Stimulated activated naive CD4-positive, alpha-beta T cell treated with Interleukin-2 at 50 U/mL for 16 hours (primary cell): ENCODE data around the gene ZBTB39.
"Not testable (repeated sequence)": the region's sequence is repeated elsewhere in the genome, so short reads cannot be mapped to it uniquely, and the experiment has no call there.

ENCODE experiments used
- DNase-seq: peaks from one replicate; lab custom pipeline; 2025; lab: John Stamatoyannopoulos, UW

Gene ZBTB39

DNA sequence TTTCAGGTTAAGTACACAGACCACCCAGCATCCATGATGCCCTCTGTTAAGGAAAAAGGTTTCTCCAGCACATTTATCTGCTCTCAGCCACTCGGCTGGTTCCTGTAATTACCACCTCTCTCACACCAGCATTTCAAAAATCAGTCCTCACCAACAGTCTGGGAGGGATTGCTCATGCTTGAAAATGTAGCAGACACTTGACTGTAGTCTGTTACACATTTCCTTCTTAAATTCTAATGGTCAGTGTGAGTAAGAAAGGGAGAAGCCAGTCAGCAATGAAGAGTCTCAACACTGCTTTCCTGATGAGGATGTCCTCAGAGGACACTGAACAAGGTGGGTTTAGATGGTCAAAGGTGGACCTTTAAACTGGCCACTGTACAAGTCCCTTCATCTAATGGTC lies 6.0 kb downstream of the ZBTB39 start:
- no peak for DNase-seq

DNA sequence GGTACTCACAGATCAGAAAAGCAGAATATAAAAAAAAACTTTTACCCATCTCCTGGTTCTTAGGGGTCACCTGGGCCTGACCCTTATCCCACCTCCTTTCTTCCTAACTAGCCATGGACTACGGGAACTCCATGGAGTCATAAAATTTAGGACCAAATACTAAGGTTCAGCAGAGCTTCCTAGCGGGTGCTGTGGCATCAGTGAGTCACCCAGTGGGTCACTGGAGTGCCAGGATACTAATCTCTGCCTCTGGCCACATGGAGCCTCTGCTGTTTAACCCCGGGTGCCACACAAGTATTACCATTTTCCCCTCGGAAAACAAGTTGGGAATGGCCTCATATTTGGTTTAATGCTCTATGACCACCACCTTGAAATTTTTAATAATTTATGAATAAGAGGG lies 6.9 kb downstream of the ZBTB39 start:
- no peak for DNase-seq

DNA sequence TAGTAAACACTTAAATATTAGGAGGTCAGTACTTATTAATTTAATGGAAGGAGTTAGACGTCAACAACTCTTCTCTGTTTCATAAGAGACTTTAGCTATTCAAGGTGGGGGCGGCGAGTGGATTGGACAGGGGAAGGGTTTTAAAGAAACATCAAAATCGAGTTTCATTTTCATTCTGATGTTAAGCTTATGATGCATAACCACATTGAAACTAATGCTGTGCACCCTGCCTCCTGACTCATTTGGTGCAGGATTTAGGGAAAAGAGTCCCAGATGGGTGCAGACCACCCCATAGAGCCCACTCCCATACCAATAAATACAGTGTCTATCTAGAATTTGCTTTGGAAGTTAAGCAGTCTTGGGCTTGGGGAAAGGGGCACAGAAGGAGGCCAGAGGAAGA lies 7.4 kb downstream of the ZBTB39 start:
- DNase-seq: peak; percentile 55

DNA sequence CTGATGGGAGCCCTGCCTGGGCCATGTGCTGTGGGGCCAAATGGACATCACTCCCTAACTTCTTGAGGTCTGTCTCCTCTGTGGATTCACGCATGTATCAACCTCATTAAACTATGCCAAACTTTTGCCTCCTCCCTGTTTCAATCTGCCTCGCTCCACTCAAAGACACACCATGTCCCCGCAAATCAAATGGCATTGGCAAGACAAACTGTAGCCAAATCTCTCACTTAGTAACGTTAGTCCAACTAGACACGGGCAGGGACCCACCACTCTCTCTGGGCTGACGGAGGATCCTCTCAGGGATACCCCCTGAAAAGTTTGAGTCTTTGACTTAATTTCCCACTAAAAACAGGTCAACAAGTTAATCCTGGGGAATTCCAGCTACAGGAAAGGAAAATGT lies 8.0 kb downstream of the ZBTB39 start:
- DNase-seq: no peak

- no peak for DNase-seq
Measured at GRCh38 chr12:56996793-56997545, 9.4 kb downstream of the ZBTB39 start.

- no peak for DNase-seq
Measured at GRCh38 chr12:56995930-56996496, 10.3 kb downstream of the ZBTB39 start.

- no peak for DNase-seq
Measured at GRCh38 chr12:56995201-56995929, 11.0 kb downstream of the ZBTB39 start.

GRCh38 chr12:56994231-56994746 lies 12.1 kb downstream of the ZBTB39 start:
- DNase-seq: no peak

DNA sequence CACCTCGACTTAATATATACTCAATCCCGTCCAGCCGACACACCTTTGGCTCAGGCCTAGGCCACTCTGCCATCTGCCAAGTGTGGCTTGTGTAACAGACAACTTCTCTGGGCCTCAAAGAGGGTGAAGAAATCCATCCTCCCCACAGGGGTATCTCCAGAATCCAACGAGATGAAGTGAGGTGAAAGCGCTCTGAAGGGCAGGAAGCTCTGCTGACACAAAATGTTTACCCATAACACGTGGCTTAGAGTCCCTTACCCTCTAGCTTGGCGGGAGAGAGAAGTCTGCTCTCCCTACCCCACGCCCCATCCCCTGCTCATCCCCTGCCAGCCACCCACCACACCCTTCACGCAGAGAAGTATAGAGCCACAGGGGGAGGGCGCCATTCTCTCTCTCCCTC lies 13.0 kb downstream of the ZBTB39 start:
- DNase-seq: no peak

DNA sequence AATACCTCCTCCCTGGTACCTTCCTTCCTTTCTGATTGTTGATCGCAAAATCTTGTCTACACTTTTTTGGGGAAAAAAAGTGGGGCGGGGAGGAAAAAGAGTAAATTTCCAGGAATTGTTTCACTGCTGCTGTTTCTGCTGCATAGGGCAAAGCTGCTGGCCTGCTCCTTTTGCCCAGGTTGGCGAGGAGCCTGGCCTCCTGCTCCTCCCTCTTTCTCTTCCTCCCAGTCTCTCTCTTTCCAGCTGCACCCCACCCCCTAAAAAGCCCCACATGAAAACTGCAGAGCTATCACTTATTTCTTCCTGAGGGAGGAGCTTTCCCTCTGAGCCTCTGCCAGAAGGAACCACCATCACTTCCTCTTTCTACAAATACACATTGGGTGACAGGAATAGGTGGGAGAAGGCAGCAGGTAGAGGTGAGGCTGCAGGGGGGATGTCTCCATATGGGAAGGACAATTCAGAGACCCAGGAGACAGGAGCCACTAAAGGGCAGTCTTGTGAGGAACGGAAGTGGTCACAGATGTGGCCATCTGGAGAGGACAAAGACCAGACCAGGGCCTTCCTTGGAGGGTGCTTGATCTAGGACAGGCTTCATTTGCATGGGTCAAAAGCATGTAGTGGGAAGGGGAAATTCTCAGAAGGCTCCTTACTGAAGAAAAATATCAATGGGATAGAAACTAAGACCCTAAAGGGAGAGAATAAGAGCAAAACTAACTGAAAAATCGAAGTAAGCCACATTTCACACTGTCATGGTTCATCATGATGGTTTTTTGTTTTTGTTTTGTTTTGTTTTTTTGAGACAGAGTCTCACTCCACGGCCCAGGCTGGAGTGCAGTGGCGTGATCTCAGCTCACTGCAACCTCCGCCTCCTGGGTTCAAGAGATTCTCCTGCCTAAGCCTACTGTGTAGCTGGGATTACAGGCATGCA lies 14.8 kb downstream of the ZBTB39 start:
- DNase-seq: no peak

GRCh38 chr12:56990648-56991318 lies 15.6 kb downstream of the ZBTB39 start:
- DNase-seq: no peak

DNA sequence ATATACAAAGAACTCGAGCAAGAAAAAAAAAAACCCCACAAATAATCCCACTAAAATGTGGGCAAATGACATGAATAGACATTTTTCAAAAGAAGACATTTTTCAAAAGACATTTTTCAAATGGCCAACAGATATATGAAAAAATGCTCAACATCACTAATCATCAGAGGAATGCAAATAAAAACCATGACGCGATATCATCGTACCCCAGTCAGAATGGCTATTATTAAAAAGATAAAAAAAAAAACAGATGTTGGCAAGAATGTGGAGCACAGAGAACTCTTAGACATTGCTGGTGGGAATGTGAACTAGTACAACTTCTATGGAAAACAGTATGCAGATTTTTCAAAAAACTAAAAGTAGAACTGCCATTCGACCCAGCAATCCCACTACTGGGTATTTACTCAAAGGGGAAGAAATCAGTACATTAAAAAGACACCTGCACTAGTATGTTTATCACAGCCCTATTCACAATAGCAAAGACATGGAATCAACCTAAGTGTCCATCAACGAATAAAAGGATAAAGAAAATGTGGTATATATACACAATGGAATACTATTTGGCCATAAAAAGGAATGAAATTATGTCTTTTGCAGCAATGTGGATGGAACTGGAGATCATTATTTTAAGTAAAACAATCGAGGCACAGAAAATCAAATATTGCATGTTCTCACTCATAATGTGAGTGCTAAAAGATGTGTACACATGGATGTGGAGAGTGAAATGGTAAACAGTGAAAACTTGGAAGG lies 16.3 kb downstream of the ZBTB39 start:
- DNase-seq: no peak

- DNase-seq: no peak
Measured at GRCh38 chr12:56988207-56988739, 18.1 kb downstream of the ZBTB39 start.

DNA sequence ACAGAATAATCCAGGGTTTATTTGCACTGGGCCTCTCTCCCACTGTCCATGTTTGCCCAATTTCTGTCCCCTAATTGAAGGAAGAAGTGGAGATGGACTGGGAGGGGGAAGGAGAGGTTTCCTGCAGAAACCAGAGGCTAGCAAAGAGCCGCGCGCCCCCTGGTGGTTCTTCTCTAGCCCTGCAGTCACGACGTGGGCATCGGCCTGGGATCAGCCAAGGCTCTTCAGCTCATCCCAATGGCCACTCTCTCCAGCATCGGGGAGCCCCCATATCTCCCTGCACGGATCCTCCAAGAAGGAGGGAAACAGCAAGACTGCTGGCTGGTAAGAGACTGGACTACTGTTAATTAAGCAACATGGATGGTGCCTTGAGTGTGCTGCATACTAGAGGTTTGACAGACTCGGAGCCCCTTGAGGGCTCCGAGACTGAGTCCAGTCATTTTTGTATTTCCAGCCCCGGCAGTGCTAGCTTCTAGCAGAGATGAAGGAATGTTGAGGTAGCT lies 18.7 kb downstream of the ZBTB39 start:
- DNase-seq: peak; percentile 63

DNA sequence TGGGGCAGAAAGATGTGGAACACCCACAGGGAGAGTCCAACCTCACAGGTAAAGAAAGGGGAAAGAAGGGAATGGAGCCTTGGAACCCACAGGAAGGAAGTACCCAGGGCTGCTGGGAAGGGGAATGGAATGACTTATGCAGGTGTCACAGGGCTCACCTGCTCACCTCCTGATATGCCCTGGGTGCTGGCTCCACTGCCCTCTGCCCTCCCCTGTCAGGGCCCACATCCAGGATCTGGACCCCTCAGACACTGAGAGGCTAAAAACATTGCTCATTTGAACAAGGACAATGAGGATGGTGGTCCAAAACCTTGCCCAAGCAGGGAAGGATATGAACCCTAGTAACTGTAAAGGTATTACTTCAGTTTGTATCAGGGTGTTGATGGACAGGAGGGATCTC lies 19.3 kb downstream of the ZBTB39 start:
- DNase-seq: no peak

GRCh38 chr12:56985714-56986113 lies 20.6 kb downstream of the ZBTB39 start:
- not testable (repeated sequence) for DNase-seq

GRCh38 chr12:56983386-56983785 lies 23.0 kb downstream of the ZBTB39 start:
- no peak for DNase-seq

GRCh38 chr12:56982578-56983236 lies 23.6 kb downstream of the ZBTB39 start:
- DNase-seq: not testable (repeated sequence)

- no peak for DNase-seq
Measured at GRCh38 chr12:56980941-56981530, 25.3 kb downstream of the ZBTB39 start.
